ENCODE measurements around the gene RAB22A.
"Not testable (repeated sequence)": the region's sequence is repeated elsewhere in the genome, so short reads cannot be mapped to it uniquely, and the experiment has no call there.

RAB22A gene

GRCh38 chr20:58352468-58352867, 43.0 kb downstream of the RAB22A start:
- DNase-seq: no peak

GRCh38 chr20:58359441-58359840, 49.9 kb downstream of the RAB22A start:
- no peak for DNase-seq

- DNase-seq: no peak
Measured at GRCh38 chr20:58360936-58361335, 51.4 kb downstream of the RAB22A start.

GRCh38 chr20:58361481-58362205, 52.1 kb downstream of the RAB22A start:
- DNase-seq: peak; percentile 70

GRCh38 chr20:58362206-58362516, 52.6 kb downstream of the RAB22A start:
- no peak for DNase-seq

GRCh38 chr20:58362970-58363369, 53.5 kb downstream of the RAB22A start:
- DNase-seq: no peak

- DNase-seq: no peak
Measured at GRCh38 chr20:58366866-58367265, 57.4 kb downstream of the RAB22A start.

GRCh38 chr20:58372806-58373205, 63.3 kb downstream of the RAB22A start:
- DNase-seq: no peak

GRCh38 chr20:58373296-58373695, 63.8 kb downstream of the RAB22A start:
- DNase-seq: not testable (repeated sequence)

- DNase-seq: no peak
Measured at GRCh38 chr20:58374027-58374850, 64.7 kb downstream of the RAB22A start.

GRCh38 chr20:58374906-58375758, 65.6 kb downstream of the RAB22A start:
- DNase-seq: peak; percentile 63

GRCh38 chr20:58375759-58376352, 66.3 kb downstream of the RAB22A start:
- no peak for DNase-seq

GRCh38 chr20:58377017-58377416, 67.5 kb downstream of the RAB22A start:
- DNase-seq: no peak

GRCh38 chr20:58377766-58378401, 68.4 kb downstream of the RAB22A start:
- DNase-seq: peak; percentile 56

- DNase-seq: no peak
Measured at GRCh38 chr20:58378704-58379103, 69.2 kb downstream of the RAB22A start.

GRCh38 chr20:58381627-58382026, 72.1 kb downstream of the RAB22A start:
- no peak for DNase-seq

- no peak for DNase-seq
Measured at GRCh38 chr20:58382096-58382495, 72.6 kb downstream of the RAB22A start.

- DNase-seq: no peak
Measured at GRCh38 chr20:58384821-58385220, 75.3 kb downstream of the RAB22A start.

- no peak for DNase-seq
Measured at GRCh38 chr20:58388028-58388601, 78.6 kb downstream of the RAB22A start.

GRCh38 chr20:58388882-58389323, 79.4 kb downstream of the RAB22A start, which contains the start of gene VAPB:
Gene VAPB, plus strand, starts transcription at chr20:58389229. Its CDS starts 231 bp downstream, at chr20:58389460.
- peak; percentile 97 for DNase-seq

- DNase-seq: peak; percentile 56
Measured at GRCh38 chr20:58389324-58389967, 79.9 kb downstream of the RAB22A start.

Data from left hindlimb (tissue), 1 donor.